Keratinocyte (primary cell): Measurements from ENCODE around the gene EPHB2.

ENCODE experiments used
- EZH2 ChIP-seq: IDR thresholded peaks from one replicate; pipeline ENCODE4 v1.6.1; 2012; ENCODE audit warnings: inconsistent platforms, mild to moderate bottlenecking, low read length, moderate library complexity
- TF ChIP-seq, protein P1 (sequence below), 3 experiments: IDR thresholded peaks in 1 of 3; conservative IDR thresholded peaks in 1 of 3; optimal IDR thresholded peaks in 1 of 3; 2 replicates in 2 of 3; 3 replicates in 1 of 3; pipeline versions ENCODE3 to v1.5.1; 2011; ENCODE audit warnings: low read length in 3 of 3, mild to moderate bottlenecking in 3 of 3, moderate library complexity in 2 of 3, control low read depth in 1 of 3, inconsistent platforms in 1 of 3; ENCODE audit not compliant: insufficient read depth in 2 of 3; ENCODE audit errors: extremely low read depth in 1 of 3

DNA sequence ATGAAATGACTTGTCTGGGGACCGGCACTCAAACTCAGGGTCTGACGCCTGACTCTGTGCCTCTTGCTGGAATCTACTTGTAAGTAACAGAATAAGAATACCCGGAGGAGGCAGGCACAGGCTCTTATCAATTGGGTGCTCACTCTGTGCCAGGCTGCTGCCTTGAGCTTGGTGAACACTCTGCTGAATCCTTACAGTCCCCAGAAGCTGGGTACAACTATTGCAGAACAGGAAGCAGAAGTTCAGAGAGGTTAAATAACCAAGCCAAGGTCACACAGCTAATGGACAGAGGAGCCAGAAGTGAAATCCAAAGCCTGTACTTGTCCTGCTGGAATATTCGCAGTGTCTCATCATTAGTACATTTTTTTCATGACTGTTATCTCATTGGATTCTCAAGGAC, 86.0 kb downstream of the EPHB2 start:
- TF ChIP-seq, protein P1, sequence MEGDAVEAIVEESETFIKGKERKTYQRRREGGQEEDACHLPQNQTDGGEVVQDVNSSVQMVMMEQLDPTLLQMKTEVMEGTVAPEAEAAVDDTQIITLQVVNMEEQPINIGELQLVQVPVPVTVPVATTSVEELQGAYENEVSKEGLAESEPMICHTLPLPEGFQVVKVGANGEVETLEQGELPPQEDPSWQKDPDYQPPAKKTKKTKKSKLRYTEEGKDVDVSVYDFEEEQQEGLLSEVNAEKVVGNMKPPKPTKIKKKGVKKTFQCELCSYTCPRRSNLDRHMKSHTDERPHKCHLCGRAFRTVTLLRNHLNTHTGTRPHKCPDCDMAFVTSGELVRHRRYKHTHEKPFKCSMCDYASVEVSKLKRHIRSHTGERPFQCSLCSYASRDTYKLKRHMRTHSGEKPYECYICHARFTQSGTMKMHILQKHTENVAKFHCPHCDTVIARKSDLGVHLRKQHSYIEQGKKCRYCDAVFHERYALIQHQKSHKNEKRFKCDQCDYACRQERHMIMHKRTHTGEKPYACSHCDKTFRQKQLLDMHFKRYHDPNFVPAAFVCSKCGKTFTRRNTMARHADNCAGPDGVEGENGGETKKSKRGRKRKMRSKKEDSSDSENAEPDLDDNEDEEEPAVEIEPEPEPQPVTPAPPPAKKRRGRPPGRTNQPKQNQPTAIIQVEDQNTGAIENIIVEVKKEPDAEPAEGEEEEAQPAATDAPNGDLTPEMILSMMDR (optimal IDR thresholded peaks at IDR 0.05 in 1 of 3, IDR thresholded peaks at IDR 0.05 in 1 of 3, conservative IDR thresholded peaks at IDR 0.05 in 1 of 3; ENCODE audit: extremely low read depth in 1 of 3, insufficient read depth in 2 of 3, low read length in 3 of 3) = no peak
- no peak for TF ChIP-seq EZH2
